Stimulated activated CD8-positive, alpha-beta memory T cell treated with anti-CD3 and anti-CD28 coated beads, Interleukin-4, amount 100 ng/mL, for 24 hours (primary cell): Measurements from ENCODE around the gene SKIC3.

Experiments used
- DNase-seq: peaks from one replicate; pipeline ENCODE4 v3.0.0-alpha.2; 2020; ENCODE audit warnings: low read depth

SKIC3 gene

GRCh38 chr5:95554647-95555548 lies at the start of gene SKIC3, which contains the start of gene ARSK:
Gene SKIC3, minus strand, starts transcription at chr5:95554977. Its CDS starts 7,827 bp downstream, at chr5:95547150.
Gene ARSK, plus strand, starts transcription at chr5:95555101. Its CDS starts 178 bp downstream, at chr5:95555279.
- peak; percentile 80 for DNase-seq

GRCh38 chr5:95600557-95600956 lies 45.8 kb upstream of the SKIC3 start:
- DNase-seq = no peak

GRCh38 chr5:95599252-95599651 lies 44.5 kb upstream of the SKIC3 start:
- no peak for DNase-seq

GRCh38 chr5:95595289-95595931 lies 40.6 kb upstream of the SKIC3 start:
- no peak for DNase-seq

- no peak for DNase-seq
Observed at GRCh38 chr5:95591490-95591901, 36.7 kb upstream of the SKIC3 start.

DNA sequence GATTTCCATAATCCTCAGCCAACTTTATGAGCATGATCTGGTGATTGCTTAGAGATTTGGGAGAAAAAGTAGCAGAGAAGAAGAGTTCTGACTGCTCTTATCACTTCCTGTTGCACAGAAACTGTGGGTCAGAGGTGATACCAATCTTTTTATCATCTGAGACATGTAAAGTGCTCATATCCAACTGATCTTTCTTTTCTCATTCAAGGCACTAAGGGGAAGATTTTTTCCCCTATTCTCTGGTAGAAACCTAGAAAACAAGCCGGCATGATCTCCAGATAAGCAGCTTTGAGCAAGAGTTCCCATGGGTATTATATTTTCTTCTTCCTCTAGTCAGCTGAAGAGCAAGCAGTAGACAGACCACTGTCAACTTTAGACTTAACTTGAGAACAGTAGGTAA lies 36.1 kb upstream of the SKIC3 start:
- DNase-seq = no peak

GRCh38 chr5:95583992-95584391 lies 29.2 kb upstream of the SKIC3 start:
- DNase-seq = no peak

GRCh38 chr5:95581576-95581975 lies 26.8 kb upstream of the SKIC3 start:
- DNase-seq = no peak

GRCh38 chr5:95572016-95572415 lies 17.2 kb upstream of the SKIC3 start:
- no peak for DNase-seq

- no peak for DNase-seq
Observed at GRCh38 chr5:95565280-95565920, 10.6 kb upstream of the SKIC3 start.

- DNase-seq = no peak
Observed at GRCh38 chr5:95564450-95564849, 9.7 kb upstream of the SKIC3 start.

DNA sequence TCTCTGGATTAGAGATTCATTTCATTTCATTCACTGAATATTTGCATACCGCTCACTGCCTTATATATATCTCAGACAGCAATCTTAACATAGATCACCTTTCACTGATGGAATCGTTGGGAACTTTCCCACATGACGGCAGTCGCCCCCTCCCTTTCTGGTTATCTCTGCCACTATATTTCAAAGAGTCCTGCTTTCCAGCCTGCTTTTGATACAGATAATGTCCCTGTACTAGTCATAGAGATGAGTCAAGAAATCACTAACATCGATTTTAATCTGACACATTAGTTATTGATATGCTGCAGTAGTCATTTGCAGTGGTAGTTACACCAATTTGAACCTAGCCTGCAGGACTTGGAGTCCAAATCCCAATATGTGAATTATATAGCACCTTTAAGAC lies 8.6 kb upstream of the SKIC3 start:
- no peak for DNase-seq

- DNase-seq = no peak
Observed at GRCh38 chr5:95562282-95562681, 7.5 kb upstream of the SKIC3 start.

GRCh38 chr5:95557841-95558240 lies 3.1 kb upstream of the SKIC3 start:
- DNase-seq = no peak

- DNase-seq = no peak
Observed at GRCh38 chr5:95555553-95555952, 776 bp upstream of the SKIC3 start.

GRCh38 chr5:95554331-95554646 lies 488 bp downstream of the SKIC3 start:
- DNase-seq = no peak

- no peak for DNase-seq
Observed at GRCh38 chr5:95549030-95549429, 5.7 kb downstream of the SKIC3 start.

DNA sequence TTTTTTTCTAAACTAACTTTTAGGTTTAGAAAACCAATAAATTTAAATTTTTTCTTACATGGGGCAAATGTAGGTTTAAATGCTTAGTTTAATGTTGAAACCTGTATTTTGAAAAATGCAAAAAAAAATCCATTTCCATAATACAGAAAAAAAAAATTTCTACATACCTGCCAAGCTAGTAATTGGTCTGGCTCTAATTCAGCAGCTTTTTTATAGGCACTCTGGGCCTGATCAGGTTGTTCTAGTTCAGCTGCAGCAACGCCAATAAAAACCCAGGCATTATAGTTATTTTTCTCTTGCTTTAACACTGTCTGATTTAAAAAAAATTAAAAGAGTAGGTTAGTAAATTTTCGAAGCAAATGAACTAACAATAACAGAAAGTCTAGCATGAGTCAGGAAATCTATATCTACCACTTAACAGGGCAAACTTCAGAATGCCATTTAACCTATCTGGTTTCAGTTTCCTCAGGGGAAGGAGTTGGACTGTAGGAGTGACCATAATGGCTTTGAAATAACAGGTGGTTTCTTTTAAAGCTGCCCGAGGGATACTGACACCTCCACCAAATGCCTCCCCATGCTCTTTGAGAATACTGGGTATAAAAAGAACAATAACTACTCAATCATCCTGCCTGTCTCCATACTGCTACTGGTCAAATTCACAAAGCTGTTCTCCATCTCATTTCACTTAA lies 11.6 kb downstream of the SKIC3 start:
- DNase-seq = no peak

GRCh38 chr5:95537501-95537900 lies 17.3 kb downstream of the SKIC3 start:
- no peak for DNase-seq

DNA sequence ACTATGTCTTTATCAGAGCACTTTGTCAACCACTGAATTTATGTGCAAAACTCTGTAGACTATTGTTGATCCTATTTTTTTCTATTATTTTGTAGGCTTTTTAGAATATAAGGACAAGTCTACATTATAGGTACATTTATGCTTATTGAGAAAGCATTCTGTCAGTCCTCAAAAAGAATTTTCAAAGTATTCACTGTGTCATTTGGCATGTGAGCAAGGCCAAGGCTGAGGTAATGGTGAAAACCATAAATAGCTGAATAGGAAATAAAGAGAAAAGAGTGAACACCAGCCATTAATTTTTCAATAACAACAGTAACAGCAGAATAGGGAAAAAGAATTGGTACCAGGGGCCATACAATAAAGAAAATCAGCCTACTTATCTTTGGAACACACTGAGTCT lies 21.0 kb downstream of the SKIC3 start:
- no peak for DNase-seq

DNA sequence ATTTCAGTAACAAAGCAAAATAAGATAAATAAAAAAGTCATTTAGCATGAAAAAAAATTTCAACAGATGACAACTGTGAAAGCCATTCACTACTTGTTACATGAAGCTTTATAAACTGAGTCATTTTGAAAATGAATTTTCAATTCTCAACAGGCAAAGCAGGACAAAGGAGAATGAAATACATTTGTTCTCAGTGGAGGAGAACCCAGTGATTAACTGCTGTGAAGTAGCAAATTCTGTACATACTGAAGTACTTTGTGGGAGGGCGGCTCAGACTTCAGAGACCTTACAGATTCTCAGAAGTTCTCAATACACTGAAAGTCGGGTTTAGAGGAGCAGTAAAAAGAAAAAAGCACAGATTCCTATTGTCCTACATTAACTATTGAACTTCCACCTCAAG lies 21.7 kb downstream of the SKIC3 start:
- DNase-seq = no peak

DNA sequence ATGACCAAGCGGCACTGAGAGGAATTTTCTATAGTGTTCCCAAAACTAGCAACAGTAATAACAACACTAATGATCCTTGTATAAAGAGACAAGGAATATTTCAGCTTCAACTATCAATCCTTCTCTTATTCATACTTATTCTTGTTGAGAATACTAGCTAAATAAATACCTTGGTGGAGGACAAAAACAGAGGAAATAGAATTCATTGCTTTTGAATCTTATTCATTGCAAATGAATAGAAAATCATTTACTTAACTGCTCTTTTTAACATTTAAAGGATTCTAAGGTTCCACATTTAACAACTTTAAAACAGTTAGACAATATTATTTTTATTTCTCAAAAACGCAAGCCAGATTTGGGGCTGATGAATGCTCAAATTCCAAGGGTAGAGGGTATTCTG lies 22.4 kb downstream of the SKIC3 start:
- no peak for DNase-seq
